Measurements from ENCODE around the gene GNB3. TPM values are rescaled to one million over a fixed set of nuclear protein-coding genes. Genes with fewer than 3 reads are reported as not detected.

The GNB3 gene
- total and polyA plus RNA-seq, 9 of the 15 experiments (the other 6 are each of a cell fraction or from before 2014, with no cell fraction given), result 1.4 to 5.8 (median 2.0) TPM

GRCh38 chr12:6867413-6868210, 26.9 kb downstream of the GNB3 start, which contains the start of gene TPI1 (continued):
- TF ChIP-seq ZNF592 (IDR thresholded peaks at IDR 0.05) (peak; percentile 58; the same call in 1 of the 2 replicates), ID3 (CRISPR knock-in tag; IDR thresholded peaks at IDR 0.05) (no peak), ID3 (tag; IDR thresholded peaks at IDR 0.05) (no peak), MEIS2 (IDR thresholded peaks at IDR 0.05; ENCODE audit: partially characterized antibody) (no peak), TEAD4 (IDR thresholded peaks at IDR 0.05; ENCODE audit: low read length) (no peak), TEAD4 (CRISPR knock-in tag; IDR thresholded peaks at IDR 0.05; ENCODE audit: borderline replicate concordance) (peak; percentile 58; the same call in 1 of the 2 replicates), HNRNPK (IDR thresholded peaks at IDR 0.05; ENCODE audit: low read depth, low read length, poor library complexity, severe bottlenecking) (peak; percentile 26), ZHX1 (conservative IDR thresholded peaks at IDR 0.05; ENCODE audit: low read length) (no peak), ZBTB12 (CRISPR knock-in tag; IDR thresholded peaks at IDR 0.05) (no peak), RBM14 (IDR thresholded peaks at IDR 0.05; ENCODE audit: borderline replicate concordance, insufficient read depth, low read depth, low read length) (no peak), HDAC6 (IDR thresholded peaks at IDR 0.05; ENCODE audit: low read depth, low read length) (no peak), BRF2 (IDR thresholded peaks at IDR 0.05; ENCODE audit: borderline replicate concordance, insufficient read depth, insufficient read length) (no peak), ZNF224 (CRISPR knock-in tag; IDR thresholded peaks at IDR 0.05) (no peak), DMBX1 (CRISPR knock-in tag; IDR thresholded peaks at IDR 0.05; ENCODE audit: borderline replicate concordance) (no peak), BACH1 (tag; IDR thresholded peaks at IDR 0.05) (no peak), PHF21A (IDR thresholded peaks at IDR 0.05; ENCODE audit: borderline replicate concordance, low read depth) (no peak), THRAP3 (IDR thresholded peaks at IDR 0.05; ENCODE audit: borderline replicate concordance) (no peak)

Measured in K562 (cell line).